HFFc6 (cell line): ENCODE data around the gene LIF. TPM values are rescaled to one million over a fixed set of nuclear protein-coding genes. Genes with fewer than 3 reads are reported as not detected.

Experiments
- DNase-seq: peaks from one replicate; pipeline ENCODE4 v3.0.0-alpha.2; 2018
- H3K27ac Mint-ChIP-seq: 2 replicates; pipeline ENCODE4 v1.8.0; 2020; ENCODE audit warnings: mild to moderate bottlenecking, mixed read lengths
- H3K27me3 Mint-ChIP-seq: 2 replicates; pipeline ENCODE4 v1.8.0; 2021; ENCODE audit warnings: mild to moderate bottlenecking, moderate library complexity, mixed read lengths; ENCODE audit not compliant: insufficient read depth
- H3K36me3 Mint-ChIP-seq: 2 replicates; pipeline ENCODE4 v1.8.0; 2021; ENCODE audit warnings: low read depth, mixed read lengths
- H3K4me1 Mint-ChIP-seq: 2 replicates; pipeline ENCODE4 v1.8.0; 2020; ENCODE audit warnings: low read depth, mixed read lengths
- H3K4me3 Mint-ChIP-seq: 2 replicates; pipeline ENCODE4 v1.8.0; 2020; ENCODE audit warnings: mild to moderate bottlenecking, moderate library complexity, mixed read lengths
- H3K9me3 Mint-ChIP-seq: 2 replicates; pipeline ENCODE4 v1.8.0; 2020; ENCODE audit warnings: mild to moderate bottlenecking, mixed read lengths
- total RNA-seq, 6 experiments: library from RNA; stranded (reverse); fragmentation: NEBNext Ultra II Directional; extraction: Animal tissue kit (Norgen Biotek cat#: 25700); gene quantifications; 2 replicates in 1 of 6; 3 replicates in 5 of 6; pipeline ENCODE4 v1.2.3, GENCODE V29; 2021
- TF ChIP-seq, protein P1 (sequence below): fragments of 200-600 bp; sonication (generic); IDR thresholded peaks from 2 replicates; pipeline ENCODE4 v1.5.0; 2021; ENCODE audit warnings: antibody characterized with exemption, mild to moderate bottlenecking

The LIF gene
- total RNA-seq, 6 experiments from 2014 or later: 0.40 to 2.2 (median 1.1) TPM

DNA sequence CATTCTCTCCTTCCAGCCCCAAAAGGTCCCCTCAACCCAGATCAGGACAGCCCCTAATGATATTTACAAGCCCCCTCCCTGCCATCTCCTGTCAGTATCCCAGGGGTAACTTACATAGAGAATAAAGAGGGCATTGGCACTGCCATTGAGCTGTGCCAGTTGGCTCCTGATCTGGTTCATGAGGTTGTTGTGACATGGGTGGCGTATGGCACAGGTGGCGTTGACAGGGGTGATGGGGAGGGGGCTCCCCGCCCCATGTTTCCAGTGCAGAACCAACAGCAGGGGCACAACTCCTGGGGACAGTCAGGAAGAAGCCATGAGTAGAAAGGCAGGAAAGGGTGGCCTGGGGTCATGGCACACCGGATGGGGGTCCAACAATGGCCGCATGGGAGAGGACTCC, 1.9 kb downstream of the LIF start:
- H3K27ac Mint-ChIP-seq: no peak overlapping the region

DNA sequence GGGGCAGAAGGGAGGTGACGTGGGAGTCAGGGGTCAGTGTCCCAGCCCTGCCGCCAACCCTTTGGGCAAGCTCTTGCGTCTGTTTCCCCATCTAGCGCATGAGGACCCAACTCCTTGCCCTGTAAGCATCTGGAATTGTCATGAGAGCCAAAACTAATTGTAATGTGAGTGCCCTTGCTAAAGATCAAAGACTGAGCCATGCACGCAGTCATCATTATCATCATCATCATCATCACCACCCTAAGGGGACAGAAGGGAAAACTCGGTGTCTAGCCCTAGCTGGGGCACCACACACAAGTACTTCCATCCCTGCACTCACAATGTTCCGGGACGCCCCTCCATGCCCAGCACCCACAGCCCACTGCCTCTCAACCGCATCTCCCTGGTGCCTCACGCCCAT, 2.5 kb downstream of the LIF start:
- no peak overlapping the region for H3K27ac Mint-ChIP-seq
- H3K27me3 Mint-ChIP-seq: peaks cover 18% of the 10 kb centered on the region
- H3K4me3 Mint-ChIP-seq: no peak overlapping the region
- peaks cover 4% of the 10 kb centered on the region; the same call in 1 of the 2 replicates for H3K4me1 Mint-ChIP-seq
- TF ChIP-seq, protein P1, sequence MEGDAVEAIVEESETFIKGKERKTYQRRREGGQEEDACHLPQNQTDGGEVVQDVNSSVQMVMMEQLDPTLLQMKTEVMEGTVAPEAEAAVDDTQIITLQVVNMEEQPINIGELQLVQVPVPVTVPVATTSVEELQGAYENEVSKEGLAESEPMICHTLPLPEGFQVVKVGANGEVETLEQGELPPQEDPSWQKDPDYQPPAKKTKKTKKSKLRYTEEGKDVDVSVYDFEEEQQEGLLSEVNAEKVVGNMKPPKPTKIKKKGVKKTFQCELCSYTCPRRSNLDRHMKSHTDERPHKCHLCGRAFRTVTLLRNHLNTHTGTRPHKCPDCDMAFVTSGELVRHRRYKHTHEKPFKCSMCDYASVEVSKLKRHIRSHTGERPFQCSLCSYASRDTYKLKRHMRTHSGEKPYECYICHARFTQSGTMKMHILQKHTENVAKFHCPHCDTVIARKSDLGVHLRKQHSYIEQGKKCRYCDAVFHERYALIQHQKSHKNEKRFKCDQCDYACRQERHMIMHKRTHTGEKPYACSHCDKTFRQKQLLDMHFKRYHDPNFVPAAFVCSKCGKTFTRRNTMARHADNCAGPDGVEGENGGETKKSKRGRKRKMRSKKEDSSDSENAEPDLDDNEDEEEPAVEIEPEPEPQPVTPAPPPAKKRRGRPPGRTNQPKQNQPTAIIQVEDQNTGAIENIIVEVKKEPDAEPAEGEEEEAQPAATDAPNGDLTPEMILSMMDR: no peak
- H3K36me3 Mint-ChIP-seq: no peaks in the 10 kb centered on the region
- no peak for DNase-seq
- no peaks in the 10 kb centered on the region for H3K9me3 Mint-ChIP-seq

More for the DNA sequence above, 1.9 kb downstream of the LIF start:
- Mint-ChIP-seq H3K36me3 (no peaks in the 10 kb centered on the region), H3K4me3 (no peak overlapping the region), H3K9me3 (no peaks in the 10 kb centered on the region), H3K27me3 (peaks cover 18% of the 10 kb centered on the region), H3K4me1 (peaks cover 4% of the 10 kb centered on the region; the same call in 1 of the 2 replicates)
- DNase-seq: no peak
- TF ChIP-seq, protein P1: no peak

DNA sequence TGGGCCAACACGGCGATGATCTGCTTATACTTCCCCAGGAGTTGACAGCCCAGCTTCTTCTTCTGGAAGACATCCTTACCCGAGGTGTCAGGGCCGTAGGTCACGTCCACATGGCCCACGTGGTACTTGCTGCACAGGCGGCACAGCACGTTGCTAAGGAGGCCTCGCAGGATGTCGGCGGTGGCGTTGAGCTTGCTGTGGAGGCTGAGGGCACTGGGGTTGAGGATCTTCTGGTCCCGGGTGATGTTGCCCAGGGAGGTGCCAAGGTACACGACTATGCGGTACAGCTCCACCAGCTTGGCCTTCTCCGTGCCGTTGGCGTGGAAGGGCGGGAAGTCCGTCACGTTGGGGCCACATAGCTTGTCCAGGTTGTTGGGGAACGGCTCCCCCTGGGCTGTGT, 2.9 kb downstream of the LIF start:
- peaks cover 4% of the 10 kb centered on the region; the same call in 1 of the 2 replicates for H3K4me1 Mint-ChIP-seq
- no peaks in the 10 kb centered on the region for H3K36me3 Mint-ChIP-seq
- no peak for DNase-seq
- no peak overlapping the region for H3K27ac Mint-ChIP-seq
- H3K9me3 Mint-ChIP-seq: no peaks in the 10 kb centered on the region
- TF ChIP-seq, protein P1: no peak
- peaks cover 21% of the 10 kb centered on the region for H3K27me3 Mint-ChIP-seq
- no peak overlapping the region for H3K4me3 Mint-ChIP-seq

DNA sequence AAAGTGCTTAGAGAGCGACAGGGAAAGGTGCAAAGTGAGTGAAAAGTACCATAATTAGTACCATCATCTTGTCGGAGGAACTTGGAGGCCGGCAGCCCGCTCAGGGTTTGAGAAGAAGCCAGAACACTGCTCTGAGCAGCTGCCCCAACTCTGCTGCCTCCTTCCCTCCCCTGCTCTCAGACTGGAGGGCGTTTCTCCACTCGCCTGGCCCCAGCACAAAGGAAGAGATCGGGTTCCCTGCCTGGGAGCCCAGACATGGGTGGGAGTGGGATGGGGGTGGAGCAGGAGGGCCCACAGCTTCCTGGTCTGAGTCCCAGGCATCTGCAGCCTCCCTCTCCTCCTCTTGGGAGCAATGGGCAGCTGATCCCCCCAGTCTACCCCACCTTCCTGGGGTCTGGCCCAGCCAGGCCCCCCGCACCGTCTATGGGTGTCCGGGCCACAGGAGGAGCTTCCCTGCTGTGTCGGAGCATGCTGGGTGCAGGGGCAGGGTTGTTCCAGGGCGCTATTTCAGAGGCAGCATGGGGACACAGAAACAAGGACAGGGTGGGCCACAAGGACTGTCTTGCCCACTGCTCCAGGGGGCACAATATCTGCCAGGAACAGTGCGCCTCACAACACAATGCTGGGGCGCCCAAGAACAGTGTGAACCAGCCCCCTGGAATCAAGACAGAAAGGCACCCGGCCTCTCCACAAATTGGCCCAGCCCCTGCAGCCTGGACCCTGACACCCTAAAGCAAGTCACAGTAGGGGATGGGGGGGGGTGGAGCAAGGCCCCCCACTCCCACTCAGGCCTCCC, 4.8 kb downstream of the LIF start:
- no peak overlapping the region for H3K4me3 Mint-ChIP-seq

DNA sequence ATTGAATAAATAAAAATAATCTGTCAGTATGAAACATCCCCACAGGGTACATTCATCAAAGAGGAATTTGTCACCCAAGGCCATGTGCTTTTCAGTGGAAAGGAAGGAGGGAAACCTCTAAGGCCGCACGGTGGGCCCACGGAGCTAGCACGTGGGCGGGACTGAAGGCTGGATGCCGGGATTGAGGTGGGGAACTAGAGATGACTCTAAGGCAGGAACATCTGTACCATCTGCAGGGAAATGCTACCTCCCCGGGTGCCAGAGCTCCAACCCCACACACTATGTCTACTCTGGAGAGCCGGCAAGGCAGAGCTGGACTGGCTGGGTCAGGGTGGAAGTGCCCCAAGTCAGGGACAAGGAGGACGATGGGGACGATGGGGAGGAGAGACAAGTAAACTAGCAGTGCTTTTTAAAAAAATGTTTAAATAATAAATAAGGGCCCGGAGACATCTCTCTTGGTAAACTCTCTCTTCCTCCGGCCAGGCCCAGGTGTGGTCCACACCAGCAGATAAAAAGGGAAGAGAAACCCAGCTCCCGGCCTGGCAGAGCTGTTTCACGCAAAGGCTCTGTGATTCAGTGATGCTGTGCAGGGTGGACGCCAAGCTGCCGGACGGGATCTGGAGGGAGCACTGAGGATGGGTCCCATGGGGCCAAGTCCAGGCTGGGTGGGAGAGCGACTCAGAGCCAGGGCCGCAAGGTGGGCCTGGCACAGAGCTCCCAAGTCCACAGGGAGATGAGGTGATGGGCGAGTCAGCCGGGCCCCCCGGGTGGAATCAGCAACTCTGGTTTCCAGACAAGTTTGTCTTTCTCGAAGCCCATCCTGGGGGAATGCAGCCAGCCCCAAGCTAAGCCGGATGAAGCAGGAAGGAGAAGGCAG, 5.8 kb downstream of the LIF start:
- H3K4me1 Mint-ChIP-seq: peaks cover 16% of the 10 kb centered on the region
- no peak overlapping the region for H3K27ac Mint-ChIP-seq
- no peak overlapping the region for H3K4me3 Mint-ChIP-seq
- no peaks in the 10 kb centered on the region for H3K9me3 Mint-ChIP-seq
- H3K27me3 Mint-ChIP-seq: peaks cover 17% of the 10 kb centered on the region
- DNase-seq: no peak
- no peaks in the 10 kb centered on the region for H3K36me3 Mint-ChIP-seq
- TF ChIP-seq, protein P1: no peak

More for the DNA sequence above, 4.8 kb downstream of the LIF start:
- no peaks in the 10 kb centered on the region for H3K9me3 Mint-ChIP-seq
- H3K4me1 Mint-ChIP-seq: peaks cover 8% of the 10 kb centered on the region
- H3K27ac Mint-ChIP-seq: no peak overlapping the region
- TF ChIP-seq, protein P1: no peak
- no peaks in the 10 kb centered on the region for H3K36me3 Mint-ChIP-seq
- DNase-seq: no peak
- H3K27me3 Mint-ChIP-seq: peaks cover 17% of the 10 kb centered on the region
